Keratinocyte (primary cell): Measurements from ENCODE around the gene CEMP1. TPM values are rescaled to one million over a fixed set of nuclear protein-coding genes. Genes with fewer than 3 reads are reported as not detected.

Experiments used
- DNase-seq: peaks from one replicate; pipeline ENCODE4 v3.0.0-alpha.2; 2011; ENCODE audit warnings: low read depth, missing footprints, low spot score
- FAIRE-seq: peaks from 2 replicates; lab custom pipeline; 2011; peaks lifted over from hg19 to GRCh38; lab: Jason Lieb, UNC
- H2AFZ ChIP-seq: 2 replicates; pipeline ENCODE4 v1.6.0; 2012; ENCODE audit warnings: low read length, control low read depth, inconsistent platforms; ENCODE audit not compliant: control insufficient read depth
- H3K27ac ChIP-seq: 2 replicates; pipeline ENCODE4 v1.5.1; 2011; ENCODE audit warnings: low read length; ENCODE audit not compliant: control insufficient read depth, insufficient read depth
- H3K27me3 ChIP-seq: 3 replicates; pipeline ENCODE4 v1.6.0; 2011; ENCODE audit warnings: low read length; ENCODE audit not compliant: control insufficient read depth, insufficient read depth; ENCODE audit errors: extremely low read depth
- H3K36me3 ChIP-seq, 2 experiments: 2 replicates in 1 of 2; 3 replicates in 1 of 2; pipeline ENCODE4 v1.5.1; 2011; ENCODE audit warnings: low read length in 2 of 2, mild to moderate bottlenecking in 1 of 2; ENCODE audit not compliant: control insufficient read depth in 2 of 2, insufficient read depth in 2 of 2; ENCODE audit errors: extremely low read depth in 1 of 2
- H3K4me1 ChIP-seq: 3 replicates; pipeline ENCODE4 v1.5.1; 2011; ENCODE audit warnings: low read length; ENCODE audit not compliant: control insufficient read depth, insufficient read depth; ENCODE audit errors: extremely low read depth
- H3K4me2 ChIP-seq: 3 replicates; pipeline ENCODE4 v1.6.0; 2011; ENCODE audit warnings: low read depth, low read length; ENCODE audit not compliant: control insufficient read depth, insufficient read depth; ENCODE audit errors: extremely low read depth
- H3K4me3 ChIP-seq, 3 experiments: fragments of 200-600 bp in 1 of 3; sonication (generic) in 1 of 3; 2 replicates in 2 of 3; 3 replicates in 1 of 3; pipeline ENCODE4 v1.5.1; 2011 to 2016; ENCODE audit warnings: low read length in 3 of 3, mild to moderate bottlenecking in 3 of 3, control low read depth in 2 of 3, inconsistent platforms in 1 of 3, low read depth in 1 of 3, mixed read lengths in 1 of 3, mixed run types in 1 of 3, moderate library complexity in 1 of 3; ENCODE audit not compliant: control insufficient read depth in 2 of 3, insufficient read depth in 2 of 3; ENCODE audit errors: extremely low read depth in 1 of 3
- H3K79me2 ChIP-seq: 2 replicates; pipeline ENCODE4 v1.6.0; 2012; ENCODE audit warnings: low read length; ENCODE audit not compliant: control insufficient read depth, insufficient read depth
- H3K9ac ChIP-seq: 3 replicates; pipeline ENCODE4 v1.6.0; 2011; ENCODE audit warnings: low read length; ENCODE audit not compliant: control insufficient read depth, insufficient read depth; ENCODE audit errors: extremely low read depth
- H3K9me1 ChIP-seq: 3 replicates; pipeline ENCODE4 v1.6.0; 2011; ENCODE audit warnings: low read length; ENCODE audit not compliant: control insufficient read depth, insufficient read depth; ENCODE audit errors: extremely low read depth
- H3K9me3 ChIP-seq: 2 replicates; pipeline ENCODE4 v1.5.1; 2012; ENCODE audit warnings: low read depth, low read length; ENCODE audit not compliant: control insufficient read depth
- H4K20me1 ChIP-seq: 3 replicates; pipeline ENCODE4 v1.6.0; 2011; ENCODE audit warnings: low read length; ENCODE audit not compliant: control insufficient read depth, insufficient read depth; ENCODE audit errors: extremely low read depth
- CTCF ChIP-seq, 3 experiments: IDR thresholded peaks in 1 of 3; conservative IDR thresholded peaks in 1 of 3; optimal IDR thresholded peaks in 1 of 3; 2 replicates in 2 of 3; 3 replicates in 1 of 3; pipeline versions ENCODE3 to v1.5.1; 2011; ENCODE audit warnings: low read length in 3 of 3, mild to moderate bottlenecking in 3 of 3, moderate library complexity in 2 of 3, control low read depth in 1 of 3, inconsistent platforms in 1 of 3; ENCODE audit not compliant: insufficient read depth in 2 of 3; ENCODE audit errors: extremely low read depth in 1 of 3
- EZH2 ChIP-seq: IDR thresholded peaks from one replicate; pipeline ENCODE4 v1.6.1; 2012; ENCODE audit warnings: inconsistent platforms, mild to moderate bottlenecking, low read length, moderate library complexity
- dilution Hi-C: fragments of 300-500 bp; cut with MboI; formaldehyde crosslinking; loops from one replicate; pipeline ENCODE4 v1.7.0; 2020; ENCODE audit warnings: low sequenced_read_pairs; ENCODE audit not compliant: extremely low pct_ligation_motif_present
- polyA plus RNA-seq, 5 experiments: library from polyadenylated mRNA; depleted of rRNA in 3 of 5; stranded (reverse) in 3 of 5; stranded (forward) in 1 of 5; unstranded in 1 of 5; fragments of >200 nt; gene quantifications; 1 replicate in 1 of 5; 2 replicates in 3 of 5; 3 replicates in 1 of 5; pipeline versions ENCODE4 v1.2.1 to v1.2.3, GENCODE V29; 2011 to 2012; ENCODE audit warnings: missing spikeins in 2 of 5, low read depth in 1 of 5, low replicate concordance in 1 of 5

The CEMP1 gene
- polyA plus RNA-seq, 1 donor (not counting 4 experiments of a cell fraction or from before 2014, with no cell fraction given): not detected

- Histone ChIP-seq H3K27me3 (no peaks in the 10 kb centered on the region), H3K36me3 (peaks cover 0 to 1% of the 10 kb centered on the region in 2 experiments), H3K4me1 (peaks cover 3% of the 10 kb centered on the region), H3K4me3 (no peak overlapping the region), H3K4me2 (no peak overlapping the region), H2AFZ (no peak overlapping the region), H3K79me2 (peaks cover 1% of the 10 kb centered on the region), H3K27ac (no peak overlapping the region), H3K9ac (no peak overlapping the region), H3K9me1 (no peaks in the 10 kb centered on the region), H4K20me1 (no peaks in the 10 kb centered on the region), H3K9me3 (no peaks in the 10 kb centered on the region)
- no peak for TF ChIP-seq EZH2
- TF ChIP-seq CTCF (optimal IDR thresholded peaks at IDR 0.05 in 1 of 3, IDR thresholded peaks at IDR 0.05 in 1 of 3, conservative IDR thresholded peaks at IDR 0.05 in 1 of 3; ENCODE audit: extremely low read depth in 1 of 3, insufficient read depth in 2 of 3, low read length in 3 of 3): no peak
- dilution Hi-C loops: no loop called here
- DNase-seq (no peak), FAIRE-seq (no peak)
Measured at GRCh38 chr16:2482708-2483534, 48.3 kb downstream of the CEMP1 start.

GRCh38 chr16:2482249-2482648, 49.0 kb downstream of the CEMP1 start:
- no peak for DNase-seq
- Histone ChIP-seq H3K4me3 (no peak overlapping the region), H3K36me3 (peaks cover 0 to 1% of the 10 kb centered on the region in 2 experiments), H3K9me1 (no peaks in the 10 kb centered on the region), H3K9me3 (no peaks in the 10 kb centered on the region), H3K4me1 (peaks cover 3% of the 10 kb centered on the region), H3K9ac (no peak overlapping the region), H4K20me1 (peaks cover 2% of the 10 kb centered on the region), H2AFZ (no peak overlapping the region), H3K4me2 (no peak overlapping the region), H3K27ac (no peak overlapping the region), H3K27me3 (no peaks in the 10 kb centered on the region), H3K79me2 (peaks cover 1% of the 10 kb centered on the region)
- dilution Hi-C loops: no loop called here
- TF ChIP-seq EZH2: no peak
- TF ChIP-seq CTCF (optimal IDR thresholded peaks at IDR 0.05 in 1 of 3, IDR thresholded peaks at IDR 0.05 in 1 of 3, conservative IDR thresholded peaks at IDR 0.05 in 1 of 3; ENCODE audit: extremely low read depth in 1 of 3, insufficient read depth in 2 of 3, low read length in 3 of 3): no peak
- FAIRE-seq: no peak
